D721Med (cell line): Measurements from ENCODE around the gene PRRX2.

Source experiments
- DNase-seq: peaks from one replicate; pipeline ENCODE4 v3.0.0; 2011; ENCODE audit warnings: low spot score; ENCODE audit not compliant: insufficient read length
- FAIRE-seq: peaks from 2 replicates; lab custom pipeline; 2011; peaks lifted over from hg19 to GRCh38; lab: Jason Lieb, UNC
- CTCF ChIP-seq: IDR thresholded peaks from 2 replicates; pipeline ENCODE4 v1.5.1; 2012; ENCODE audit warnings: mild to moderate bottlenecking, control low read depth; ENCODE audit not compliant: insufficient read depth; ENCODE audit errors: missing control alignments

Gene PRRX2

GRCh38 chr9:129666575-129666974 lies 1.1 kb downstream of the PRRX2 start:
- TF ChIP-seq CTCF = no peak
- no peak for DNase-seq
- FAIRE-seq = no peak

GRCh38 chr9:129667378-129667777 lies 1.9 kb downstream of the PRRX2 start:
- TF ChIP-seq CTCF = no peak
- no peak for FAIRE-seq
- no peak for DNase-seq

DNA sequence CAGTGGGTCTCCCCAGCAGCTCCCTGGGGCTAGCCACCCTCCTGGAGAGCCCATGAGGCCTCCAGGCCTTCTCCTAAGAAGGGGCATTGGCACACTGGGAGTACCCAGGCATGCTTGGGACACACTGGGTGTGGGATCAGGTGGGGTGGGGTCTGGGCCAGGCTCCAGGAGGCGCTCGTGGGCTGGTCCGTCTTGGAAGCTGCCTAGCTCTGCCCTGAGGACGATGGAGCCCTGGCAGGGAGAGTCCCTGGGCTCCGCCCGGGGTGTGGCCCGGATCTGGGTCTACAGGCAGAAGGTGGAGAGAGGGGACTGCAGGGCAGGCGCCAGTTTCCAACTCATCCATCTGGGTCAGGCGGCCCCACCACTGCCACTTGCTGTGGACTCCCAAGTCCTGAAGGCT lies 2.4 kb downstream of the PRRX2 start:
- DNase-seq (no peak), FAIRE-seq (no peak)
- TF ChIP-seq CTCF = no peak

DNA sequence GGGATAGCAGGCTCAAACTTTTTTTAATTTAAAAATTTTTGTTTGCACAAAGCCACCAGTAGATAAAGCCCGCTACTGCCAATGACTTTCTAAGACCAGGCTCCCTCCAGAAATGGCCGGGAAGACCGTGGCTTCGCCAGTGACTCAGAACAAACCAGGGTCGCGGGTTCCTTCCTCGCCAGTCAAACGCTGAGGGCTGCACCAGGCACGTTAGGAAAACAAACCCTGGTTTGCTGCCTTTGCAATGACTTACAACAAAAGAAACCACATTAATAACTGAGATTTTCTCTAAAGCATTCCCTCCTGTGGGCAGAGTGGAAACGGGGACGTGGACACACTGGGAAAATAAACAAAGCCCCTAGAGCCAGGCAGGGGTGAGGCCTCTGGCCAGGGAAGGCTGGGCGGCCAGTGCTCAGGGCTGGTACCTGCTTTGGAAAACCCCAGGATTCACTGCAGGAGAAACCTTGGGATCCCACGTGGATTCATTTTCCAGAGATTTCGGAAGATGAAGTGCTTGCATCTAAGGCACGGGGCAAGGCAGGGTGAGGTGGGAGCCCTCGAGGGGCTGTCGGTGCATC lies 3.8 kb downstream of the PRRX2 start:
- TF ChIP-seq CTCF = no peak
- no peak for DNase-seq
- FAIRE-seq = no peak

GRCh38 chr9:129669946-129670345 lies 4.5 kb downstream of the PRRX2 start:
- no peak for TF ChIP-seq CTCF
- no peak for FAIRE-seq
- no peak for DNase-seq

GRCh38 chr9:129671065-129671464 lies 5.6 kb downstream of the PRRX2 start:
- TF ChIP-seq CTCF = no peak
- DNase-seq (no peak), FAIRE-seq (no peak)

DNA sequence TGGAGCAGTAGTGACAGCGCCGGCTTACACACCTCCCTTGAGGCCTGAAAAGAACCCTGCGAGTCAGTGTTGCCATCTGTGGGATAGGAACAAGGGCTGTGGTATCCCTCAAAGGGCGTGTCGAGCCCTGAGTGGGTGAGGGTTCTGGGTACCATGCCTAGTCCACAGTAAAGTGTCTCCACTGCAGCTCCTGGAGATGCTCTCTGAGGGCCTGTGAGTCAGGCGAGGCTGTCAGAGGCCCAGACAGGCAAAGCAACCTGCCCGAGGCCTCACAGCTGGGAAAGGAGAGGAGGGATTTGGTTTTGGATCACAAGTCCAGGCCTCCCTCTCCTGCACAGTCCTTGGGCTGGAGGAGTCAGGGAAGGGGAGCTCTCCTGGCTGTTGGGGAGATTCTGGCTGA lies 6.1 kb downstream of the PRRX2 start:
- DNase-seq (no peak), FAIRE-seq (no peak)
- no peak for TF ChIP-seq CTCF
